Common myeloid progenitor, CD34-positive (primary cell): Measurements from ENCODE around the gene LIMCH1.

Experiments
- CTCF ChIA-PET: fragments of 350-600 bp; sonication (Branson Sonifier 250); formaldehyde crosslinking; loops from one replicate; lab custom pipeline; 2021; ENCODE audit warnings: antibody characterized with exemption; lab: Charles Lee
- POLR2A ChIA-PET: fragments of 350-600 bp; sonication (Branson Sonifier 250); formaldehyde crosslinking; loops from one replicate; lab custom pipeline; 2021; ENCODE audit warnings: antibody characterized with exemption; lab: Charles Lee
- DNase-seq, 3 donors: peaks; one replicate each; pipeline versions ENCODE4 v3.0.0 to v3.0.0-alpha.2; 2013
- H3K27ac ChIP-seq, 2 experiments: 1 replicate in 1 of 2; 2 replicates in 1 of 2; pipeline ENCODE4 v1.7.0; 2013; ENCODE audit warnings: inconsistent platforms in 2 of 2, low read length in 2 of 2, mild to moderate bottlenecking in 2 of 2, low read depth in 1 of 2, moderate library complexity in 1 of 2; ENCODE audit not compliant: severe bottlenecking in 2 of 2, insufficient read depth in 1 of 2, poor library complexity in 1 of 2
- H3K27me3 ChIP-seq, 5 experiments: replicated peaks in 2 of 5; 1 replicate in 3 of 5; 2 replicates in 2 of 5; pipeline versions ENCODE4 v1.6.1 to v1.7.0; 2013; ENCODE audit warnings: low read length in 4 of 5, mild to moderate bottlenecking in 2 of 5, moderate library complexity in 2 of 5, inconsistent platforms in 1 of 5; ENCODE audit not compliant: insufficient read depth in 5 of 5, control insufficient read depth in 4 of 5
- H3K36me3 ChIP-seq, 4 experiments: 1 replicate in 2 of 4; 2 replicates in 2 of 4; pipeline versions ENCODE4 v1.6.1 to v1.7.0; 2013; ENCODE audit warnings: low read length in 3 of 4, control low read depth in 1 of 4, mild to moderate bottlenecking in 1 of 4; ENCODE audit not compliant: control insufficient read depth in 4 of 4, insufficient read depth in 4 of 4
- H3K4me1 ChIP-seq, 4 experiments: 1 replicate in 3 of 4; 2 replicates in 1 of 4; pipeline versions ENCODE4 v1.6.1 to v1.7.1; 2013; ENCODE audit warnings: low read length in 3 of 4, mild to moderate bottlenecking in 3 of 4, control low read depth in 1 of 4, inconsistent platforms in 1 of 4, moderate library complexity in 1 of 4; ENCODE audit not compliant: control insufficient read depth in 4 of 4, insufficient read depth in 4 of 4; ENCODE audit errors: control extremely low read depth in 1 of 4
- H3K4me3 ChIP-seq, 7 experiments: 1 replicate in 4 of 7; 2 replicates in 3 of 7; pipeline versions ENCODE4 v1.5.1 to v1.7.0; 2013; ENCODE audit warnings: mild to moderate bottlenecking in 7 of 7, low read length in 6 of 7, moderate library complexity in 6 of 7, inconsistent platforms in 2 of 7, low read depth in 2 of 7, control low read depth in 1 of 7; ENCODE audit not compliant: insufficient read depth in 4 of 7, control insufficient read depth in 1 of 7; ENCODE audit errors: extremely low read depth in 1 of 7
- H3K9me3 ChIP-seq, 5 experiments: 1 replicate in 4 of 5; 2 replicates in 1 of 5; pipeline versions ENCODE4 v1.6.1 to v1.7.1; 2013; ENCODE audit warnings: low read length in 4 of 5, mild to moderate bottlenecking in 2 of 5, inconsistent platforms in 1 of 5, low read depth in 1 of 5, moderate library complexity in 1 of 5; ENCODE audit not compliant: control insufficient read depth in 4 of 5, insufficient read depth in 2 of 5; ENCODE audit errors: control extremely low read depth in 1 of 5
- WGBS: methylation state at CpG from one replicate; pipeline ENCODE4 v1.1.5; 2013; ENCODE audit not compliant: insufficient coverage; 5-methylcytosine and 5-hydroxymethylcytosine counted together

The LIMCH1 gene

DNA sequence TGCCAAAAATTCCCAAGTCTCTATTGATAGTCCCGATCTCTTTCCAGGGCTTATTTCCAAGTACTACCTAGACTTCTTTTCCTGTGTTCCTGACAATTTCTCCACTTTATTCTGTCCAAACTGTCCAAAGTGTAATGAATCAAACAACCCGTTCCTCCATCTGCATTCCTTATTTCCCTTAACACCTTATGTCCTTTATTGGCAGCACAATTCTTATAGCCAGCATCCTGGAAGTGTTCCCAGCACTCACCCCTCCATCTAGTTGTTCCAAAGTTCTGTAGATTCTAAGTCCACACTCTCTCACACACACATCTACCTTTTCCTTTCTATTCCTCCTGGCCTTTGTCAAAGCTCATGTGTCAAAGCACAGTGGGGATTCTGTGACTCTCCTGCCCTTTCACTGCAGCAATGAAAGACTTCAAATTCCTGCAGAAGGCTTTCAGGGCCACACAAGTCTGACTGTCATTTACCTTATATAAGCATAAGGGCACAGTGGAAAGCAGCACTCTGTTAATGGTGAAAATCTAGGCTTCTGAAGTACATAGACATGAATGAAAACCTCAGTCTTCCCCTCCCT lies 22.1 kb downstream of the LIMCH1 start:
- peaks cover 0 to 3% (median 0%) of the 10 kb centered on the region in 5 experiments for H3K27me3 ChIP-seq
- H3K4me3 ChIP-seq: no peak overlapping the region
- H3K4me1 ChIP-seq: peaks cover 0 to 2% (median 0%) of the 10 kb centered on the region in 4 experiments
- DNase-seq: no peak
- H3K27ac ChIP-seq: no peak overlapping the region
- H3K36me3 ChIP-seq: no peaks in the 10 kb centered on the region
- CTCF ChIA-PET: interaction anchor here (1.2 to 2.2 kb wide), 2 partner anchors 10 to 83 kb away, joined by 3 to 5 read pairs; no protein-coding TSS in a partner anchor
- WGBS: 100% methylated on average over 1 of the region's 2 CpGs
- H3K9me3 ChIP-seq: no peaks in the 10 kb centered on the region
- POLR2A ChIA-PET: no interaction called here

GRCh38 chr4:41561244-41561643 lies 23.3 kb downstream of the LIMCH1 start:
- ChIA-PET POLR2A (no interaction called here), CTCF (no interaction called here)
- H3K9me3 ChIP-seq: no peaks in the 10 kb centered on the region
- no peak overlapping the region for H3K27ac ChIP-seq
- WGBS: 100% methylated on average over 3 of the region's 3 CpGs
- DNase-seq: no peak
- H3K4me1 ChIP-seq: peaks cover 0 to 2% (median 0%) of the 10 kb centered on the region in 4 experiments
- H3K27me3 ChIP-seq: no peaks in the 10 kb centered on the region
- no peaks in the 10 kb centered on the region for H3K36me3 ChIP-seq
- H3K4me3 ChIP-seq: no peak overlapping the region

GRCh38 chr4:41567186-41567585 lies 29.2 kb downstream of the LIMCH1 start:
- DNase-seq: no peak
- H3K4me3 ChIP-seq: no peak overlapping the region
- CTCF ChIA-PET: no interaction called here
- H3K9me3 ChIP-seq: no peaks in the 10 kb centered on the region
- no peaks in the 10 kb centered on the region for H3K36me3 ChIP-seq
- no CpG with 5 or more reads among the region's 2 CpGs for WGBS
- H3K27ac ChIP-seq: no peak overlapping the region
- POLR2A ChIA-PET: no interaction called here
- no peaks in the 10 kb centered on the region for H3K4me1 ChIP-seq
- no peaks in the 10 kb centered on the region for H3K27me3 ChIP-seq

DNA sequence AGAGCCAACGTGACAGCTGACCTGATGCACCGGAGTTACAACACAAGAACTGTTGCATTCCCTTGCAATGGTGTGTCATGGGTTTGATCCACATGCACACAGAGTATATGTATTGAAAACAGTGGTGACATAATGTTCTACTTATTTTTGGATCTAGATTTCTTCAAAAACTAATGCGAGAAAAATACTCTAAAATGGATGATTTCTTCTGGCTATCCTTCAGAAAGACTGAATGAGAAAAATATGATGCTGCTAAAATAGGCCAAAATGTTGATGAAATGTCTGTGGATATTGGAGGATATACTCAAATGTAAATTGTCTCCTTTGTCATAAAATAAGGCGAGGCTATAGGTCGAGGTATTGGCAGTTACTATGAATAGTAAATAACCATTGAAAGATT lies 30.4 kb downstream of the LIMCH1 start:
- H3K36me3 ChIP-seq: no peaks in the 10 kb centered on the region
- no peaks in the 10 kb centered on the region for H3K9me3 ChIP-seq
- ChIA-PET POLR2A (no interaction called here), CTCF (interaction anchor here (1.1 kb wide), 1 partner anchor 33 kb away, joined by 4 read pairs; no protein-coding TSS in a partner anchor)
- 100% methylated on average over 2 of the region's 5 CpGs for WGBS
- no peak overlapping the region for H3K4me3 ChIP-seq
- H3K27ac ChIP-seq: no peak overlapping the region
- H3K27me3 ChIP-seq: no peaks in the 10 kb centered on the region
- DNase-seq: no peak
- peaks cover 0 to 7% (median 2%) of the 10 kb centered on the region in 4 experiments for H3K4me1 ChIP-seq

DNA sequence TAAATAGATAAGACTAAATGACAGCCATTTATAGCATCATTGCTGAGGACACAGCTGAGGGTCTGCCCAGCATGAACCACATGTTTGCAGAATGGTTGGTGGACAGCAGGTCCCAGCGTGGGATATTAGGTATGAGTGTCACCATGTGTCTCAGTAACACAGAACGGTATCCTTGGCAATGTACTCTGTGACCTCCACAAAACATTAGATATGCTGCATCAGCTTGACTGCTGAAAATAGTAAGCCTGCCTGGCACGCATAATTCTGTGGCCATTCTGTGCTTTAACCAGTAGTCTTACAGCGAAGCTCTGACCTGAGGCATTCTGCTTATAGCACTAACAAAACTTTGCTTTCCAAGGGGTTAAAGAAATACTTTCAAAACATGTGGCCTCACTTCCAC lies 32.0 kb downstream of the LIMCH1 start:
- no peak overlapping the region for H3K4me3 ChIP-seq
- no peaks in the 10 kb centered on the region for H3K27me3 ChIP-seq
- no peaks in the 10 kb centered on the region for H3K9me3 ChIP-seq
- ChIA-PET POLR2A (no interaction called here), CTCF (no interaction called here)
- no peak for DNase-seq
- H3K4me1 ChIP-seq: peaks cover 0 to 7% (median 2%) of the 10 kb centered on the region in 4 experiments
- no peak overlapping the region for H3K27ac ChIP-seq
- WGBS: 100% methylated on average over 4 of the region's 4 CpGs
- H3K36me3 ChIP-seq: no peaks in the 10 kb centered on the region

DNA sequence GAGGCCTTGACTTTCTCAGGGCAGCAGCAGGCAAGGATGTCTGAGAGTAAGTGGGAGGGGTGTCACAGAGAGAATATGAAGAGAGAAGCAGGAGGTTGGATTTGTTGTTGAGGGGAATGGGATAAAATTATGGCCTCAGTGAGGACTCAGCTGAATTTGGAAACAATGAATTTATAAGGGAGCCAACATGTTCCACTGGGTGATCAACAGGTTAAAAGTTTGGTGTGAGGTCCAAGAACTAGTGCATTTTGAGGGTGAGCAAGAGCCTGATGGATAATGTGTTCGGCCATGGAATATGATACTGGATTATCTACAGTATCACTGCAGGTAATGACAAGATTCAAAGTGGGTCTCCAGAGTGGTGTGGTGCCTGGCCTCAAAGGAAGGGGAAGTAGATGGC lies 33.5 kb downstream of the LIMCH1 start:
- no peaks in the 10 kb centered on the region for H3K27me3 ChIP-seq
- no peaks in the 10 kb centered on the region for H3K36me3 ChIP-seq
- no peaks in the 10 kb centered on the region for H3K9me3 ChIP-seq
- peaks cover 0 to 7% (median 2%) of the 10 kb centered on the region in 4 experiments for H3K4me1 ChIP-seq
- H3K27ac ChIP-seq: no peak overlapping the region
- POLR2A ChIA-PET: no interaction called here
- H3K4me3 ChIP-seq: no peak overlapping the region
- DNase-seq: no peak
- CTCF ChIA-PET: no interaction called here
- no CpG with 5 or more reads among the region's 1 CpG for whole genome bisulfite sequencing

GRCh38 chr4:41572516-41572915 lies 34.6 kb downstream of the LIMCH1 start:
- 15% methylated on average over 4 of the region's 5 CpGs for WGBS
- H3K4me1 ChIP-seq: peaks cover 0 to 7% (median 2%) of the 10 kb centered on the region in 4 experiments
- ChIA-PET POLR2A (interaction anchor here (0.5 kb wide), 1 partner anchor 188 kb away, joined by 4 read pairs; no protein-coding TSS in a partner anchor), CTCF (no interaction called here)
- peak in 2 of 3 donors; percentile 33 to 57 for DNase-seq
- no peak overlapping the region for H3K27ac ChIP-seq
- H3K4me3 ChIP-seq: peak overlapping the region in 2 of 7 experiments; percentile 59 to 62
- no peaks in the 10 kb centered on the region for H3K9me3 ChIP-seq
- peaks cover 0 to under 1% (median 0%) of the 10 kb centered on the region in 4 experiments for H3K36me3 ChIP-seq
- no peaks in the 10 kb centered on the region for H3K27me3 ChIP-seq
